ENCODE results near the gene DVL1.

Gene DVL1

GRCh38 chr1:1300352-1300739 is 48.9 kb downstream of the DVL1 start:
- H3K36me3 ChIP-seq (ENCODE audit: control insufficient read depth, insufficient read depth, low read length), result no peaks in the 10 kb centered on the region

GRCh38 chr1:1299686-1300351 is 49.4 kb downstream of the DVL1 start:
- H3K4me3 ChIP-seq (replicated peaks; ENCODE audit: low read depth, low read length), result no peak overlapping the region
- H3K27me3 ChIP-seq (replicated peaks; ENCODE audit: control insufficient read depth, insufficient read depth, low read length), result no peaks in the 10 kb centered on the region
- H3K36me3 ChIP-seq (ENCODE audit: control insufficient read depth, insufficient read depth, low read length), result no peaks in the 10 kb centered on the region
- DNase-seq (ENCODE audit: extremely low read depth, insufficient read length), result no peak
- TF ChIP-seq, protein P1, sequence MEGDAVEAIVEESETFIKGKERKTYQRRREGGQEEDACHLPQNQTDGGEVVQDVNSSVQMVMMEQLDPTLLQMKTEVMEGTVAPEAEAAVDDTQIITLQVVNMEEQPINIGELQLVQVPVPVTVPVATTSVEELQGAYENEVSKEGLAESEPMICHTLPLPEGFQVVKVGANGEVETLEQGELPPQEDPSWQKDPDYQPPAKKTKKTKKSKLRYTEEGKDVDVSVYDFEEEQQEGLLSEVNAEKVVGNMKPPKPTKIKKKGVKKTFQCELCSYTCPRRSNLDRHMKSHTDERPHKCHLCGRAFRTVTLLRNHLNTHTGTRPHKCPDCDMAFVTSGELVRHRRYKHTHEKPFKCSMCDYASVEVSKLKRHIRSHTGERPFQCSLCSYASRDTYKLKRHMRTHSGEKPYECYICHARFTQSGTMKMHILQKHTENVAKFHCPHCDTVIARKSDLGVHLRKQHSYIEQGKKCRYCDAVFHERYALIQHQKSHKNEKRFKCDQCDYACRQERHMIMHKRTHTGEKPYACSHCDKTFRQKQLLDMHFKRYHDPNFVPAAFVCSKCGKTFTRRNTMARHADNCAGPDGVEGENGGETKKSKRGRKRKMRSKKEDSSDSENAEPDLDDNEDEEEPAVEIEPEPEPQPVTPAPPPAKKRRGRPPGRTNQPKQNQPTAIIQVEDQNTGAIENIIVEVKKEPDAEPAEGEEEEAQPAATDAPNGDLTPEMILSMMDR (IDR thresholded peaks at IDR 0.05; ENCODE audit: insufficient read depth, low read length, poor library complexity, severe bottlenecking), result peak; percentile 66

More at GRCh38 chr1:1300352-1300739, 48.9 kb downstream of the DVL1 start:
- no peak for DNase-seq (ENCODE audit: extremely low read depth, insufficient read length)
- Histone ChIP-seq H3K27me3 (replicated peaks; ENCODE audit: control insufficient read depth, insufficient read depth, low read length) (no peaks in the 10 kb centered on the region), H3K4me3 (replicated peaks; ENCODE audit: low read depth, low read length) (no peak overlapping the region)
- TF ChIP-seq, protein P1 (IDR thresholded peaks at IDR 0.05; ENCODE audit: insufficient read depth, low read length, poor library complexity, severe bottlenecking), result no peak

- no peaks in the 10 kb centered on the region for H3K36me3 ChIP-seq (ENCODE audit: control insufficient read depth, insufficient read depth, low read length)
- DNase-seq (ENCODE audit: extremely low read depth, insufficient read length), result no peak
- TF ChIP-seq, protein P1 (IDR thresholded peaks at IDR 0.05; ENCODE audit: insufficient read depth, low read length, poor library complexity, severe bottlenecking), result no peak
Measured at GRCh38 chr1:1298861-1299685, 50.1 kb downstream of the DVL1 start.

GRCh38 chr1:1297802-1298424 is 51.3 kb downstream of the DVL1 start:
- TF ChIP-seq, protein P1 (IDR thresholded peaks at IDR 0.05; ENCODE audit: insufficient read depth, low read length, poor library complexity, severe bottlenecking), result no peak
- Histone ChIP-seq H3K36me3 (ENCODE audit: control insufficient read depth, insufficient read depth, low read length) (no peaks in the 10 kb centered on the region), H3K27me3 (replicated peaks; ENCODE audit: control insufficient read depth, insufficient read depth, low read length) (no peaks in the 10 kb centered on the region), H3K4me3 (replicated peaks; ENCODE audit: low read depth, low read length) (no peak overlapping the region)
- DNase-seq (ENCODE audit: extremely low read depth, insufficient read length), result no peak

More at GRCh38 chr1:1298861-1299685, 50.1 kb downstream of the DVL1 start:
- Histone ChIP-seq H3K27me3 (replicated peaks; ENCODE audit: control insufficient read depth, insufficient read depth, low read length) (no peaks in the 10 kb centered on the region), H3K4me3 (replicated peaks; ENCODE audit: low read depth, low read length) (no peak overlapping the region)

DNA sequence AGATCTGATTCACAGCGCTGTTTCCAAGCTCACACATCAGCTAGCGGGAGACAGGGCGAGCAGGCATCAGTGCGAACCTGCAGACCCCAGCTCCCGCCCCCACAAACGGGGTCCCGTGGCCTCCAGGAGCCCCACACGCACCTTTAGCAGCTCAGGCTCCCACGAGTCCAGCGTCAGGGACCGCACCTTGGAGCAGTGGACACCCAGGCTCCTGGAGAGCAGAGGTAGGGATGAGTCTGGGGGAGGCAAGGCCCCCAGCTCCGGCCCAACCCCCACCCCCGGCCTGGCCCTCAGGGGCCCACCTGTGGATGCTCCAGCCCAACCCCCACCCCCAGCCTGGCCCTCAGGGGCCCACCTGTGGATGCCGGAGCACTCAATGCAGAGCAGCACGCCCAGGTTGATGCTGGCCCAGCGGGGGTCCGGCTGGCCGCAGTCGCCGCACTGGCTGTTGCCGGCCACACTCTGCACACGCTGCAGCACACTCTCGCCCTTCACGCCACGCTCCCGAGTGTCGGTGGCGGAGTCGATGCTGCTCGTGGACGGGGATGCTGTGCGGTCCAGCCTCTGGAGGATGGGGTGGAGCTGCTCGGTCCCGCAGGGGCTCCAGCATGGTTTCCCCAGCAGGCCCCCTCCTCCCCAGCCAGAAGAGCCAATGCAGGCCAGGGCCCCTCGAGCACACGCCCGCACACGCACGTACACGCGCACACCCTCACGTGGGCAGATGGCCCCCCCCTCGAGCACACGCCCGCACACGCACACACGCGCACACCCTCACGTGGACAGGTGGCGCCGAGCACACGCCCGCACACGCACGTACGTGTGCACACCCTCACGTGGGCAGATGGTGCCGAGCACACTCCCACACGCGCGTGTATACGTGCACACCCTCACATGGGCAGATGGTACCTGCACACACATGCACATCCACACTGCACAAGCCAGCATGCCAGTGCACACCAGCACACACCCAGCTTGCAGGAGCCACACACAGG is 52.9 kb downstream of the DVL1 start:
- DNase-seq (ENCODE audit: extremely low read depth, insufficient read length), result no peak
- no peaks in the 10 kb centered on the region for H3K27me3 ChIP-seq (replicated peaks; ENCODE audit: control insufficient read depth, insufficient read depth, low read length)
- TF ChIP-seq, protein P1 (IDR thresholded peaks at IDR 0.05; ENCODE audit: insufficient read depth, low read length, poor library complexity, severe bottlenecking), result no peak
- no peaks in the 10 kb centered on the region for H3K36me3 ChIP-seq (ENCODE audit: control insufficient read depth, insufficient read depth, low read length)
- no peak overlapping the region for H3K4me3 ChIP-seq (replicated peaks; ENCODE audit: low read depth, low read length)
